ENCODE data around the gene MCAT. TPM values are rescaled to one million over a fixed set of nuclear protein-coding genes. Genes with fewer than 3 reads are reported as not detected.

Gene MCAT
- total RNA-seq = 4.6 TPM

DNA sequence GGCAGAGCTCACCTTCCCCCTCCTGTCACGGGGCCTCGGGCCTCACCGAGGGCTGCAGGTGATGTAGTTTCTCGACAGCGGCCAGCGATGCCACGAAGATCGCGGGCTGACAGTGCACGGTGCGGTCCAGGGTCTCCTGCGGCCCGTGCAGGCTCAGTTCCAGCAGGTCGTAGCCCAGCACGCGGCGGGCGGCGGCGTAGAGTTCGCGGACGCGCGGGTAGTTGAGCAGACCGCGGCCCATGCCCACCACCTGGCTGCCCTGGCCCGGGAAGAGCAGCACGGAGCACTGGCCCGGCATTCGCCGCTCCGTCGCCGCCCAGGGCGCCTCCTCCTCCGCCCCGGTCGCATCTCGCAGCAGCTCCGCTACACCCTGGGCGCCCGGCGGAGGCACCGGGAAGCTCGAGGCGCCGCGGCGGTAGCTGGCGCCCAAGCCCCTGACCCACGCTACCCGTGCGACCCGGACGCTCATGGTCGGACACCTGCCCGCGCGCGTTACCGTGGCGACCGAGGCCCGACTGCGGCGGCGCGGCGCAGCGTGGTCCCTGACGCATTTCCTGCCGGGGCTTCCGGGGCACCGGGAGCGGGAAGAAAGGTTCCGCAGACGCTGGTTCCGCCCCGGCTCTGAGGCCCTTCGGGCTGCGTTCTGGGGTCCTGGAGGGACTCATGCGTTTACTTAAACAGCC is at the start of gene MCAT:
TSS of gene MCAT (minus strand) at position 519 of the 683 bp plus-strand sequence. CDS start at position 469, 50 bp downstream.
- H3K4me1 ChIP-seq = peaks cover 3 to 11% of the 10 kb centered on the region in 2 donors
- H3K9me3 ChIP-seq = no peaks in the 10 kb centered on the region
- intact Hi-C loops (cut with DNase I) = loop anchor here (2.0 kb wide), 1 partner anchor 44 kb away; the partner anchor contains the start of gene TTLL12
- peak in 1 of 2 donors; percentile 92 for DNase-seq (ENCODE audit: low spot score in 2 of 2)
- peak within 1 kb of the TSS; percentile 33 to 77 for H3K27ac ChIP-seq
- H3K27me3 ChIP-seq = no peaks in the 10 kb centered on the region
- peaks cover 2 to 21% of the 10 kb centered on the region in 2 donors for H3K36me3 ChIP-seq
- TF ChIP-seq, protein P1, sequence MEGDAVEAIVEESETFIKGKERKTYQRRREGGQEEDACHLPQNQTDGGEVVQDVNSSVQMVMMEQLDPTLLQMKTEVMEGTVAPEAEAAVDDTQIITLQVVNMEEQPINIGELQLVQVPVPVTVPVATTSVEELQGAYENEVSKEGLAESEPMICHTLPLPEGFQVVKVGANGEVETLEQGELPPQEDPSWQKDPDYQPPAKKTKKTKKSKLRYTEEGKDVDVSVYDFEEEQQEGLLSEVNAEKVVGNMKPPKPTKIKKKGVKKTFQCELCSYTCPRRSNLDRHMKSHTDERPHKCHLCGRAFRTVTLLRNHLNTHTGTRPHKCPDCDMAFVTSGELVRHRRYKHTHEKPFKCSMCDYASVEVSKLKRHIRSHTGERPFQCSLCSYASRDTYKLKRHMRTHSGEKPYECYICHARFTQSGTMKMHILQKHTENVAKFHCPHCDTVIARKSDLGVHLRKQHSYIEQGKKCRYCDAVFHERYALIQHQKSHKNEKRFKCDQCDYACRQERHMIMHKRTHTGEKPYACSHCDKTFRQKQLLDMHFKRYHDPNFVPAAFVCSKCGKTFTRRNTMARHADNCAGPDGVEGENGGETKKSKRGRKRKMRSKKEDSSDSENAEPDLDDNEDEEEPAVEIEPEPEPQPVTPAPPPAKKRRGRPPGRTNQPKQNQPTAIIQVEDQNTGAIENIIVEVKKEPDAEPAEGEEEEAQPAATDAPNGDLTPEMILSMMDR (IDR thresholded peaks at IDR 0.05) = no peak
- H3K4me3 ChIP-seq = peak within 1 kb of the TSS; percentile 65 to 88

DNA sequence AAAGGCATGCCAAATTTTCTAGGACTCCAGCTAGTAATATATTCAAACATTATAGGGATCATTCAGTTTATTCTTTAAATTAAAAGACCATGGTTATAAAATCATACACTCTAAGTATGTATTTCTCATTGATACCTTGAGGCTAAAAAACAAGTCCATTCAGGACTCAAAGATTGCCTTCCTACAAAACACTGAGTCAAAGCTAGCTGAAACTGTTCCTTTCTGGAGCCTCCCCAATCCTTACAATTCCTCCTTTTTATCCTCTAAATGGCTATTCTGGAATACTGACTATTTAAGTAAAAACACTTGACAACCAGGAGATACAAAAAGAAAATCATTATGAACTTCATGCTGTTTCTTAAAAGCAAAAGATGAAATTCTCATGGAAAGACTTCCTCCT is 48.6 kb upstream of the MCAT start:
- TF ChIP-seq, protein P1 (IDR thresholded peaks at IDR 0.05) = no peak
- Histone ChIP-seq H3K4me3 (no peak overlapping the region), H3K4me1 (peaks cover 0 to 7% of the 10 kb centered on the region in 2 donors), H3K9me3 (no peaks in the 10 kb centered on the region), H3K27me3 (no peaks in the 10 kb centered on the region), H3K36me3 (no peaks in the 10 kb centered on the region), H3K27ac (no peak overlapping the region)
- intact Hi-C loops (cut with DNase I) = no loop called here
- DNase-seq (ENCODE audit: low spot score in 2 of 2) = no peak

DNA sequence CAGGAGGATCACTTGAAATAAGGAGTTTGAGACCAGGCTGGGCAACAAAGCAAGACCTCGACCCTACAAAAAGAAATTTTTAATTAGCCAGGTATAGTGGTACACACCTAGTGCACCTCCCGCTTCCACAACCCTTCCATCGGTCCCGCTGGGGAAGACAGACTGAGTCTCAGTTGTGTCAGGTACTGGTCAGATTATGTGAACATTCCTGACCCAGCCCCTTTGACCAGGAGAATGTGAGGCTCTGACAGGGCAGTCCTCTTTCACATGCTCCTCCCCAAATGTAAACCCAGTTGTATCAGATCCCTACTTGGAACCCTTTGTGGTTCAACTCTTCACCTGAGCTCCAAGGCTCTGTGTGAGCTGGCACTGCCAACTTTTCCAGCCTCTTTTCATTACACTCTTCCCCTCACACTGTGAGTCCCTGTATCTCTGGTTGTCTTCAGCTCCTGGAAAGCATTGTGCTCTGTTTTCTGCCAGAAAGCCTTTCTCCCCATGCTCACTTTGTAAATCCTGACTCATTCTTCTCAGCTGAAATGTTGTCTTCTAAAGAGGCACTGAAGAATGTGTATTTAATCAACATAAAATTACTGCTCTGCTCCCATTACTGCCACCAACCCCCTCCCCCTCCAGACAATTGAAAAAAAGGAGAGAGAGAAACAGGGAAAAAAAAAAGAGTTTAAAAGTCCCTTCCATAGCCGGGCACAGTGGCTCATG is 45.8 kb upstream of the MCAT start:
- intact Hi-C loops (cut with DNase I) = loop anchor here (10.0 kb wide), 1 partner anchor 1114 kb away; the partner anchor contains the start of genes NAGA, PHETA2 and SMDT1
- Histone ChIP-seq H3K9me3 (no peaks in the 10 kb centered on the region), H3K4me1 (peaks cover 0 to 19% of the 10 kb centered on the region in 2 donors), H3K27ac (no peak overlapping the region), H3K4me3 (no peak overlapping the region), H3K36me3 (no peaks in the 10 kb centered on the region), H3K27me3 (no peaks in the 10 kb centered on the region)
- TF ChIP-seq, protein P1 (IDR thresholded peaks at IDR 0.05) = no peak
- no peak for DNase-seq (ENCODE audit: low spot score in 2 of 2)

DNA sequence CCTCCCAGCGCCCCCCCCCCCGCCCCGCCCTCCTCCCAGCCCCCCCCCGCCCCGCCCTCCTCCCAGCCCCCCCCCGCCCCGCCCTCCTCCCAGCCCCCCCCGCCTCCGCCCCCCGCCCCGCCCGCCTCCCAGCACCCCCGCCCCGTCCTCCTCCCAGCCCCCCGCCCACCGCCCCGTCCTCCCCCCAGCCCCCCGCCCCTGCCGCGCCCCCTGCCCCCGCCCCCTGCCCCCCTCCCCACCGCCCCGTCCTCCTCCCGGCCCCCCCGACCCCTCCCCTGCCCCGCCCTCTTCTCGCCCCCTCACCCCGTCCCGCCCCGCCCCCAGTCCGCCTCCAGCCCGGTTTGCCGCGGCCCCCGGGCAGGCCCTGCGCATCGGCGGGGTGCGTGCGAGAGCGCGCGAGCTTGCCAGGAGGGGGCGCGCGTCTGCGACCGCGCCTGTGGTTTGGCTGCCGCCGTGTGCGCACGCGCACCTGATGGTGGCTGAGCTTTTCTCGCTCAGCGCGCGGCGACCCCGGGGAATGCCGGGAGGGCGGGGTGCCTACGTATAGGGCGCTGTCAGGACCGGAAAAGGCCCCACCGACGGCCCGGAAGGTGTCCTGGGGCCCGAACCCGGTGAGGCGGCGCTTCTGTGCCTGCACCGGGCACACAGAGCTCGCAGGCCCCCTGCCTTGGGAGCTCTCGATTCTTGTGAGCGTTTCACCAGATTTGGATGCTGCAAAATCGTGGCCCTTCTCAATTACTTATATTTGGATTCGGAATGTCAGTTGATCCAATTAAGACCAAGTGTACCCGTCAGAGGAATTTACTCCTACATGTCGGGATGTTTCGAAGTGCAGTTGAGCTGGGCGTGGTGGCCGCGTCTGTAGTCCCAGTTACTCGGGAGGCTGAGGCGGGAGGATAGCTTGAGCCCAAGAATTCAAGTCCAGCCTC is 44.2 kb upstream of the MCAT start:
- Histone ChIP-seq H3K4me1 (peaks cover 0 to 19% of the 10 kb centered on the region in 2 donors), H3K27ac (peak overlapping the region; percentile 91 to 95), H3K36me3 (no peaks in the 10 kb centered on the region), H3K27me3 (no peaks in the 10 kb centered on the region), H3K4me3 (peak overlapping the region; percentile 52 to 96), H3K9me3 (no peaks in the 10 kb centered on the region)
- DNase-seq (ENCODE audit: low spot score in 2 of 2) = peak; percentile 80 to 98
- TF ChIP-seq, protein P1 (IDR thresholded peaks at IDR 0.05) = peak; percentile 45 to 74 (median 65)
- intact Hi-C loops (cut with DNase I) = loop anchor here (2.0 to 10.0 kb wide), 2 partner anchors 45 to 1113 kb away; partner anchors contain the start of genes MCAT, NAGA, PHETA2 and SMDT1
